ENCODE results near the gene DERA.

DNA sequence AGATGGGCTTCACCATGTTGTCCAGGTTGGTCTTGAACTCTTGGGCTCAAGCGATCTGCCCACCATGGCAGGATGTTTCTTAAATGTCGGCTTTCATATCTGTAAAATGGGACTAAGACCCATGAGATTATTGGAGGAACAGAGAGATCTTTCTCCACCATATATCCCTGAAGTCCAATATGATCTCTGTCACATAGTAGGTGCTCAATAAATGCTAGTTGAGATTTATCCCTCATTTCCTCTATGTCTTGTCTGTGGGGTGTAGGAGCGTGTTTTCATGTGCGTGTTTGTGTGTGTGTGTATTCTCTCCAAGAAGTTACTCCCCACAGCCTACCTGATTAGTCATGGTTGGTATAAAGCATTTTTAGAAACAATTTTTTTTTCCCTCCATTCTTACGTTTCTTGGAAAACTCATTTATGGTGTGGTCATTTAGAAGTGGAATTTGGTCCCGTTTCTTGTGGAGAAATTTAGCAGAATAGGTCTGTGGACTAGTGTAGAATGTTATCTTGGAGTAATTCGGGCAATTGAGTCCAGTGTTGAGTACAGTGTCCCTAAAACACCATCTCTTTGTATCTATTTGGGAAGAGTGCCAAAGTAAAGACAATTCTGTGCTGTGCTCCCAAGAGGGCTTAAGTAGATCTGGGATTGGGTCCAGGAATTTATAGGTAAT, 24.6 kb upstream of the DERA start:
- TF ChIP-seq, protein P1, sequence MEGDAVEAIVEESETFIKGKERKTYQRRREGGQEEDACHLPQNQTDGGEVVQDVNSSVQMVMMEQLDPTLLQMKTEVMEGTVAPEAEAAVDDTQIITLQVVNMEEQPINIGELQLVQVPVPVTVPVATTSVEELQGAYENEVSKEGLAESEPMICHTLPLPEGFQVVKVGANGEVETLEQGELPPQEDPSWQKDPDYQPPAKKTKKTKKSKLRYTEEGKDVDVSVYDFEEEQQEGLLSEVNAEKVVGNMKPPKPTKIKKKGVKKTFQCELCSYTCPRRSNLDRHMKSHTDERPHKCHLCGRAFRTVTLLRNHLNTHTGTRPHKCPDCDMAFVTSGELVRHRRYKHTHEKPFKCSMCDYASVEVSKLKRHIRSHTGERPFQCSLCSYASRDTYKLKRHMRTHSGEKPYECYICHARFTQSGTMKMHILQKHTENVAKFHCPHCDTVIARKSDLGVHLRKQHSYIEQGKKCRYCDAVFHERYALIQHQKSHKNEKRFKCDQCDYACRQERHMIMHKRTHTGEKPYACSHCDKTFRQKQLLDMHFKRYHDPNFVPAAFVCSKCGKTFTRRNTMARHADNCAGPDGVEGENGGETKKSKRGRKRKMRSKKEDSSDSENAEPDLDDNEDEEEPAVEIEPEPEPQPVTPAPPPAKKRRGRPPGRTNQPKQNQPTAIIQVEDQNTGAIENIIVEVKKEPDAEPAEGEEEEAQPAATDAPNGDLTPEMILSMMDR (IDR thresholded peaks at IDR 0.05) = no peak
- TF ChIP-seq POLR2AphosphoS5 (IDR thresholded peaks at IDR 0.05) (no peak), POLR2A (IDR thresholded peaks at IDR 0.05) (no peak)
